ENCODE data around the gene NMBR. TPM values are rescaled to one million over a fixed set of nuclear protein-coding genes. Genes with fewer than 3 reads are reported as not detected.
"Not testable (repeated sequence)": the region's sequence is repeated elsewhere in the genome, so short reads cannot be mapped to it uniquely, and the experiment has no call there.

The NMBR gene
- total RNA-seq, 1 experiment from 2014 or later = 0.35 TPM

DNA sequence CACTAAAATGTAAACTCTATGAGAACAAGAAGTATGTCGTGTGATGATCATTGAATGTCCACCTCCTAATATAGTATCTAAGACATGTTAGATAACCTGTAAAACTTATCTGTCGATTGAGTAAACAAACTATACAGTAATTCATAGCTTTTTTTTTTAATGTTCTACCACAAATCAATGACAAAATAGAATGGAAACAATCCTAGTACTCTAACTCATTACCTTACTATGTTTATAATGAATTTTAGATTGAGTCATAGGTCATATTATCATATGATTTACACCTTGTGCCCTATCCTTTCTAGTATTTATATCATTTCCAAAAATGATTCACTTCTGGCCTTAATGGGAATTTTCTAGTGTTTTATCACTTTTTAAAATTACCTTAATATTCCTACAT, 6.3 kb upstream of the NMBR start:
- Histone ChIP-seq H3F3A (ENCODE audit: insufficient read depth, low read depth) (peaks cover 12% of the 10 kb centered on the region; the same call in 1 of the 2 replicates), H3K36me3 (ENCODE audit: low read depth) (no peaks in the 10 kb centered on the region), H3K9me2 (ENCODE audit: insufficient read depth) (no peaks in the 10 kb centered on the region), H3K9me3 (ENCODE audit: insufficient read depth, low read depth) (no peaks in the 10 kb centered on the region), H2AFZ (no peak overlapping the region), H4K20me1 (ENCODE audit: insufficient read depth) (peaks cover 29% of the 10 kb centered on the region), H3K79me2 (ENCODE audit: low read depth) (peaks cover 99% of the 10 kb centered on the region), H3K4me3 (no peak overlapping the region), H3K27ac (no peak overlapping the region), H3K27me3 (ENCODE audit: insufficient read depth, low read depth) (no peaks in the 10 kb centered on the region), H3K4me2 (no peak overlapping the region), H3K4me1 (replicated peaks; ENCODE audit: insufficient read depth) (peaks cover 6% of the 10 kb centered on the region; the same call in 1 of the 2 replicates)
- no peak for TF ChIP-seq EZH2 (IDR thresholded peaks at IDR 0.05; ENCODE audit: low read depth)
- TF ChIP-seq, protein P1, sequence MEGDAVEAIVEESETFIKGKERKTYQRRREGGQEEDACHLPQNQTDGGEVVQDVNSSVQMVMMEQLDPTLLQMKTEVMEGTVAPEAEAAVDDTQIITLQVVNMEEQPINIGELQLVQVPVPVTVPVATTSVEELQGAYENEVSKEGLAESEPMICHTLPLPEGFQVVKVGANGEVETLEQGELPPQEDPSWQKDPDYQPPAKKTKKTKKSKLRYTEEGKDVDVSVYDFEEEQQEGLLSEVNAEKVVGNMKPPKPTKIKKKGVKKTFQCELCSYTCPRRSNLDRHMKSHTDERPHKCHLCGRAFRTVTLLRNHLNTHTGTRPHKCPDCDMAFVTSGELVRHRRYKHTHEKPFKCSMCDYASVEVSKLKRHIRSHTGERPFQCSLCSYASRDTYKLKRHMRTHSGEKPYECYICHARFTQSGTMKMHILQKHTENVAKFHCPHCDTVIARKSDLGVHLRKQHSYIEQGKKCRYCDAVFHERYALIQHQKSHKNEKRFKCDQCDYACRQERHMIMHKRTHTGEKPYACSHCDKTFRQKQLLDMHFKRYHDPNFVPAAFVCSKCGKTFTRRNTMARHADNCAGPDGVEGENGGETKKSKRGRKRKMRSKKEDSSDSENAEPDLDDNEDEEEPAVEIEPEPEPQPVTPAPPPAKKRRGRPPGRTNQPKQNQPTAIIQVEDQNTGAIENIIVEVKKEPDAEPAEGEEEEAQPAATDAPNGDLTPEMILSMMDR (conservative IDR thresholded peaks at IDR 0.05) = no peak
- no TSS peak for BruUV-seq (replicated peaks)
- no peak for DNase-seq
- CTCF ChIA-PET = no interaction called here
- intact Hi-C loops (cut with micrococcal nuclease; ENCODE audit: unreplicated experiment) = no loop called here
- POLR2A ChIA-PET (ENCODE audit: unreplicated experiment) = no interaction called here

DNA sequence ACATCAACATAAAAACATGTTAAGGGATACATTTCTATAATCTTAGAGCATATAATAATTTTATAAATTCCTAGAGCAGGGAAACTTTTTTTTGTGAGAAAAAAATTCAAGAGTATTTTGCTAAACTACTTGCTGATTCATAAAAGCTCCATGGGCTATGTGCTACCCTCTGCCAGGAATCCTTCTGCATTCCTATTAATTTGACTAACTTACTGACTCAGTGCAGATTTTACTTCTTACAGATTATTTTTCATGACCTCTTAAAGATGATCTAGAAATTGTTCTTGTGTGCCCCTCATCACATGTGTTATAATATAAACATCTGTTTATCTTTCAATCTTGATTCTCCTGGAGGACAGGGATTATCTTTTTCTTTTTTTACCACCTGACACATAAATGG, 5.8 kb upstream of the NMBR start:
- intact Hi-C loops (cut with micrococcal nuclease; ENCODE audit: unreplicated experiment) = no loop called here
- ChIA-PET POLR2A (ENCODE audit: unreplicated experiment) (no interaction called here), CTCF (no interaction called here)
- Histone ChIP-seq H3K36me3 (ENCODE audit: low read depth) (no peaks in the 10 kb centered on the region), H4K20me1 (ENCODE audit: insufficient read depth) (peaks cover 29% of the 10 kb centered on the region), H2AFZ (no peak overlapping the region), H3K27ac (no peak overlapping the region), H3K9me2 (ENCODE audit: insufficient read depth) (no peaks in the 10 kb centered on the region), H3F3A (ENCODE audit: insufficient read depth, low read depth) (peaks cover 12% of the 10 kb centered on the region; the same call in 1 of the 2 replicates), H3K4me3 (no peak overlapping the region), H3K4me2 (no peak overlapping the region), H3K9me3 (ENCODE audit: insufficient read depth, low read depth) (no peaks in the 10 kb centered on the region), H3K27me3 (ENCODE audit: insufficient read depth, low read depth) (no peaks in the 10 kb centered on the region), H3K4me1 (replicated peaks; ENCODE audit: insufficient read depth) (peaks cover 10% of the 10 kb centered on the region; the same call in 1 of the 2 replicates), H3K79me2 (ENCODE audit: low read depth) (peaks cover 99% of the 10 kb centered on the region)
- BruUV-seq (replicated peaks) = no TSS peak
- no peak for TF ChIP-seq EZH2 (IDR thresholded peaks at IDR 0.05; ENCODE audit: low read depth)
- TF ChIP-seq, protein P1 (conservative IDR thresholded peaks at IDR 0.05) = no peak
- no peak for DNase-seq

DNA sequence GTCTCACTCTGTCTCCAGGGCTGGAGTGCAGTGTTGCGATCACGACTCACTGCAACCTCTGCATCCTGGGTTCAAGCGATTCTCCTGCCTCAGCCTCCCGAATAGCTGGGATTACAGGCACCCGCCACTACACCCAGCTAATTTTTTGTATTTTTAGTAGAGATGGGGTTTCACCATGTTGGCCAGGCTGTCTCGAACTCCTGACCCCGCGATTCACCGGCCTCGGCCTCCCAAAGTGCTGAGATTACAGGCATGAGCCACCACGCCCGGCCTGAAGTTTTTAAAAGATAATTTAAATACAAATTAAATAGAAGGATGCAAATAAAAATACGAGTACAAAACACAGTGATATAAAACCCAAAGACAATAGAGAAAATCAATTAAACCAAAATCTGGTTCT, 5.4 kb downstream of the NMBR start:
- DNase-seq; H3K27ac ChIP-seq; H2AFZ ChIP-seq; H4K20me1 ChIP-seq (ENCODE audit: insufficient read depth); H3K27me3 ChIP-seq (ENCODE audit: insufficient read depth, low read depth); POLR2A ChIA-PET (ENCODE audit: unreplicated experiment); H3K79me2 ChIP-seq (ENCODE audit: low read depth); H3K9me3 ChIP-seq (ENCODE audit: insufficient read depth, low read depth); H3K9me2 ChIP-seq (ENCODE audit: insufficient read depth); H3K36me3 ChIP-seq (ENCODE audit: low read depth); CTCF ChIA-PET; H3K4me3 ChIP-seq; H3F3A ChIP-seq (ENCODE audit: insufficient read depth, low read depth); H3K4me1 ChIP-seq (replicated peaks; ENCODE audit: insufficient read depth); H3K4me2 ChIP-seq; BruUV-seq (replicated peaks): not testable (repeated sequence)
- intact Hi-C loops (cut with micrococcal nuclease; ENCODE audit: unreplicated experiment) = loop anchor here (10.0 kb wide), 2 partner anchors 423 to 553 kb away; no protein-coding TSS in a partner anchor

DNA sequence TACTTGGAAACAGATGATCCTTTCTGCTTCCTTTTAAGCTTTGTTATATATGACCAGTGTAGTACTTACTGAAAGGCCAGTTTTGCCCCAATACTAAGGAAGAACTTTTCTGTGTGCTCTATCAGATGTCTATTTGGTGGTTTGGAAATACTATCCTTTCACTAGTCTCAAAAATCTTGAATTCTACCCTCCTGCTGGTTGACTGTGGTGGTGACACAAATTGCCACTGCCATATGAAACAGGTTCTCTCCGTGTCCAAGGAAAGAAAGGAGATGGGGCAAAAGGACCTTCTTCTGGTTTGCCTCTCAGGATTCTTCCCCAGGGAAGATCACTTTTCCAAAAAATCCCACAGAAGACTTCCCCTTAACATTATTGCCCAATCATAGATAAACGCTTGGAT, 8.0 kb downstream of the NMBR start:
- TF ChIP-seq, protein P1 (conservative IDR thresholded peaks at IDR 0.05) = no peak
- no peak for TF ChIP-seq EZH2 (IDR thresholded peaks at IDR 0.05; ENCODE audit: low read depth)
- POLR2A ChIA-PET (ENCODE audit: unreplicated experiment) = no interaction called here
- CTCF ChIA-PET = no interaction called here

More for the DNA sequence above, 8.0 kb downstream of the NMBR start:
- Histone ChIP-seq H4K20me1 (ENCODE audit: insufficient read depth) (no peaks in the 10 kb centered on the region; the same call in 1 of the 2 replicates), H3K27me3 (ENCODE audit: insufficient read depth, low read depth) (no peaks in the 10 kb centered on the region), H3K4me1 (replicated peaks; ENCODE audit: insufficient read depth) (no peaks in the 10 kb centered on the region), H3K4me3 (no peak overlapping the region), H3F3A (ENCODE audit: insufficient read depth, low read depth) (no peaks in the 10 kb centered on the region), H3K27ac (no peak overlapping the region), H3K79me2 (ENCODE audit: low read depth) (no peaks in the 10 kb centered on the region), H3K4me2 (no peak overlapping the region), H3K9me3 (ENCODE audit: insufficient read depth, low read depth) (no peaks in the 10 kb centered on the region), H3K36me3 (ENCODE audit: low read depth) (no peaks in the 10 kb centered on the region), H3K9me2 (ENCODE audit: insufficient read depth) (no peaks in the 10 kb centered on the region), H2AFZ (no peak overlapping the region)
- DNase-seq = no peak
- BruUV-seq (replicated peaks) = no TSS peak
- intact Hi-C loops (cut with micrococcal nuclease; ENCODE audit: unreplicated experiment) = no loop called here
